Tibial artery (tissue), 4 donors: Measurements from ENCODE around the gene GOLGA7B.
"Not testable (repeated sequence)": the region's sequence is repeated elsewhere in the genome, so short reads cannot be mapped to it uniquely, and the experiment has no call there.

ENCODE experiments used
- DNase-seq, 2 donors: peaks; one replicate each; pipeline ENCODE4 v3.0.0-alpha.2; 2019
- H3K27ac ChIP-seq, 2 donors: fragments of 200-600 bp; sonication (generic) in 1 of 2; 1 replicate in 1 of 2; 2 replicates in 1 of 2; pipeline ENCODE4 v1.5.1; 2018 to 2019; ENCODE audit warnings: mild to moderate bottlenecking in 1 of 2
- H3K27me3 ChIP-seq, 2 donors: fragments of 200-600 bp; sonication (generic) in 1 of 2; one replicate each; pipeline versions ENCODE4 v1.5.1 to v1.6.0; 2016 to 2019
- H3K36me3 ChIP-seq, 3 donors: fragments of 200-600 bp; sonication (generic) in 2 of 3; one replicate each; pipeline ENCODE4 v1.5.1; 2016 to 2019; ENCODE audit warnings: mild to moderate bottlenecking in 2 of 3
- H3K4me1 ChIP-seq, 4 donors: fragments of 200-600 bp; sonication (generic) in 2 of 4; 1 replicate in 3 of 4; 2 replicates in 1 of 4; pipeline ENCODE4 v1.5.1; 2016 to 2019
- H3K4me3 ChIP-seq, 2 donors: fragments of 200-600 bp; sonication (generic) in 1 of 2; 1 replicate in 1 of 2; 2 replicates in 1 of 2; pipeline ENCODE4 v1.5.1; 2018 to 2019; ENCODE audit warnings: mild to moderate bottlenecking in 2 of 2
- H3K9me3 ChIP-seq, 3 donors: fragments of 200-600 bp; sonication (generic) in 1 of 3; one replicate each; pipeline ENCODE4 v1.5.1; 2016 to 2019
- intact Hi-C: fragments of 100-400 bp; cut with DNase I; formaldehyde crosslinking; loops from one replicate; pipeline ENCODE4 v1.15.0; 2023; ENCODE audit warnings: low total_unique reads
- TF ChIP-seq, protein P1 (sequence below), 2 experiments: fragments of 200-600 bp in 1 of 2; fragments of 450-650 bp in 1 of 2; IDR thresholded peaks; one replicate each; pipeline ENCODE4 v1.5.1; 2017 to 2019; ENCODE audit warnings: antibody characterized with exemption in 2 of 2, mild to moderate bottlenecking in 1 of 2, moderate library complexity in 1 of 2

GOLGA7B gene

DNA sequence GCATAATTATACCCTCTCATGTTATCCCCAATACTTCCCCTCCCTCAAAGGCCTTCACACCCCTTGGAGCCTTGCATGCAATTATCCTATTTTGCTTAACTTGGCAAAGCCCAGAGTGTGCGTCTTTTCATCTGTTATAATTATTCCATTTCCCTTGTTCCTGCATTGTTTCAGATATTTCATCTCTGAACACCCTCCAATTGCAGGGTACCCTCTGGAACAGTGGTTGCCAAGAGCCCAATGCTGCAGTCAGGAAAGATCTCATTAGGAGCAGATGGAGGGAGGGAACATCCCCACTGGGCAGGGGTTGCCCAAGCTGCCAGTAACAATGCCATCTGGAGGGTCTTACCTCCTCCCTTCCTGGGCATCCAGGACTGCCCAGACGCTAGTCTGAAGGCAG lies 18.4 kb upstream of the GOLGA7B start:
- Histone ChIP-seq H3K27ac (no peak overlapping the region), H3K9me3 (no peaks in the 10 kb centered on the region), H3K4me3 (no peak overlapping the region), H3K4me1 (peaks cover 0 to 20% (median 13%) of the 10 kb centered on the region in 4 donors), H3K27me3 (peaks cover 0 to 3% of the 10 kb centered on the region in 2 donors), H3K36me3 (no peaks in the 10 kb centered on the region)
- no peak for DNase-seq
- TF ChIP-seq, protein P1, sequence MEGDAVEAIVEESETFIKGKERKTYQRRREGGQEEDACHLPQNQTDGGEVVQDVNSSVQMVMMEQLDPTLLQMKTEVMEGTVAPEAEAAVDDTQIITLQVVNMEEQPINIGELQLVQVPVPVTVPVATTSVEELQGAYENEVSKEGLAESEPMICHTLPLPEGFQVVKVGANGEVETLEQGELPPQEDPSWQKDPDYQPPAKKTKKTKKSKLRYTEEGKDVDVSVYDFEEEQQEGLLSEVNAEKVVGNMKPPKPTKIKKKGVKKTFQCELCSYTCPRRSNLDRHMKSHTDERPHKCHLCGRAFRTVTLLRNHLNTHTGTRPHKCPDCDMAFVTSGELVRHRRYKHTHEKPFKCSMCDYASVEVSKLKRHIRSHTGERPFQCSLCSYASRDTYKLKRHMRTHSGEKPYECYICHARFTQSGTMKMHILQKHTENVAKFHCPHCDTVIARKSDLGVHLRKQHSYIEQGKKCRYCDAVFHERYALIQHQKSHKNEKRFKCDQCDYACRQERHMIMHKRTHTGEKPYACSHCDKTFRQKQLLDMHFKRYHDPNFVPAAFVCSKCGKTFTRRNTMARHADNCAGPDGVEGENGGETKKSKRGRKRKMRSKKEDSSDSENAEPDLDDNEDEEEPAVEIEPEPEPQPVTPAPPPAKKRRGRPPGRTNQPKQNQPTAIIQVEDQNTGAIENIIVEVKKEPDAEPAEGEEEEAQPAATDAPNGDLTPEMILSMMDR (IDR thresholded peaks at IDR 0.05): no peak
- intact Hi-C loops: no loop called here

DNA sequence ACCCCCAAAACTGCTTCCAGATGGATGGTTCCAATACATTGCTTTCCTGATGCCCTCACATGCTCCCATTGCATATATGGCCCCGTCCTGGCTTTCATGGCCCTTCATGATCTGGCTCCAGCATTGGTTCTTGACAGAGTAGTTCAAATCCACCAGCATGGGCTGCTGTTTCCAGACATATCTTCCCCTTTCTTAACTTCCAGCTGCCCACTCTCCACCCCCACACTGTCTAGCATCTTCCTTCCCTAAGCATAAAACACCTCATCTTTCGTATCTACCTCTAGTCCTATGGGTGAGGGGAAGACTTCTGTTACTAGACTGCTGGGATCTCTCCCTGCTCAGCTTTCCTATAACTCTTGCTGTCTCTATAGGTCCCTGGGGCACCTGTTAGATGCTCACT lies 13.2 kb upstream of the GOLGA7B start:
- DNase-seq: no peak
- peaks cover 0 to 10% of the 10 kb centered on the region in 2 donors for H3K27me3 ChIP-seq
- H3K36me3 ChIP-seq: no peaks in the 10 kb centered on the region
- no peak overlapping the region for H3K4me3 ChIP-seq
- TF ChIP-seq, protein P1 (IDR thresholded peaks at IDR 0.05): no peak
- no peak overlapping the region for H3K27ac ChIP-seq
- H3K4me1 ChIP-seq: peaks cover 0 to 12% (median 6%) of the 10 kb centered on the region in 4 donors
- H3K9me3 ChIP-seq: no peaks in the 10 kb centered on the region
- intact Hi-C loops: no loop called here

DNA sequence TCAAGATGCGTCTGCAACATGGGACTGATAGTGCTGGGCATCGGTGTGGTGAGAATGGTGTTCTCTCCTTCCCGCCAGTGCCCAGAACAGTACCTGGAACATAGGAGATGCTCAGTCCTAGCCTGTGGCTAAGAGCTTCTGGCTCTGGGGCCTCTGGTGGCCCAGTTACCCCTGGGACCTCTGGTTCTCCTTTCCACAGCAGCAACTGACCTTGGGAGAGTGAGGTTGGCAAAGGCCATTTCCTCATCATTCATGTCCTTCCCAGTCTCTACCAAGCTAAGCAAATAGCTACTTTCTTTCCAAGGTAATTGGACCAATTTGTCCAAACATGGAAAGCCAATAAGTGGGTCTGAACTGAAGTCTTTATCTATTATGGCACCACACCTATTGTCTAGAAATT lies 11.6 kb upstream of the GOLGA7B start:
- Histone ChIP-seq H3K9me3 (no peaks in the 10 kb centered on the region), H3K4me1 (peaks cover 0 to 12% (median 6%) of the 10 kb centered on the region in 4 donors), H3K27me3 (peaks cover 0 to 10% of the 10 kb centered on the region in 2 donors), H3K27ac (no peak overlapping the region), H3K36me3 (no peaks in the 10 kb centered on the region), H3K4me3 (no peak overlapping the region)
- TF ChIP-seq, protein P1 (IDR thresholded peaks at IDR 0.05): no peak
- no peak for DNase-seq
- intact Hi-C loops: no loop called here

DNA sequence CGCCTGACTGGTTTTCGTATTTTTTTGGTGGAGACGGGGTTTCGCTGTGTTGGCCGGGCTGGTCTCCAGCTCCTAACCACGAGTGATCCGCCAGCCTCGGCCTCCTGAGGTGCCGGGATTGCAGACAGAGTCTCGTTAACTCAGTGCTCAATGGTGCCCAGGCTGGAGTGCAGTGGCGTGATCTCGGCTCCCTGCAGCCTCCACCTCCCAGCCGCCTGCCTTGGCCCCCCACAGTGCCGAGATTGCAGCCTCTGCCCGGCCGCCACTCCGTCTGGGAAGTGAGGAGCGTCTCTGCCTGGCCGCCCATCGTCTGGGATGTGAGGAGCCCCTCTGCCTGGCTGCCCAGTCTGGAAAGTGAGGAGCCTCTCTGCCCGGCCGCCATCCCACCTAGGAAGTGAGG lies 8.5 kb upstream of the GOLGA7B start:
- peaks cover 0 to 12% (median 6%) of the 10 kb centered on the region in 4 donors for H3K4me1 ChIP-seq
- H3K36me3 ChIP-seq, intact Hi-C loops, H3K4me3 ChIP-seq, H3K9me3 ChIP-seq, H3K27ac ChIP-seq, H3K27me3 ChIP-seq, DNase-seq: not testable (repeated sequence)

DNA sequence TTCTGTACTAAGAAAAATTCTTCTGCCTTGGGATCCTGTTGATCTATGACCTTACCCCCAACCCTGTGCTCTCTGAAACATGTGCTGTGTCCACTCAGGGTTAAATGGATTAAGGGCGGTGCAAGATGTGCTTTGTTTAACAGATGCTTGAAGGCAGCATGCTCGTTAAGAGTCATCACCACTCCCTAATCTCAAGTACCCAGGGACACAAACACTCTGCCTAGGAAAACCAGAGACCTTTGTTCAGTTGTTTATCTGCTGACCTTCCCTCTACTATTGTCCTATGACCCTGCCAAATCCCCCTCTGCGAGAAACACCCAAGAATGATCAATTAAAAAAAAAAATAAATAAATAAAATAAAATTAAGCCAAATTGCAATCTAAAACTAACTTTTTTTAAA lies 7.5 kb upstream of the GOLGA7B start:
- H3K27ac ChIP-seq, H3K4me3 ChIP-seq, DNase-seq, intact Hi-C loops, H3K9me3 ChIP-seq, H3K27me3 ChIP-seq, H3K36me3 ChIP-seq: not testable (repeated sequence)
- H3K4me1 ChIP-seq: peaks cover 0 to 12% (median 6%) of the 10 kb centered on the region in 4 donors

DNA sequence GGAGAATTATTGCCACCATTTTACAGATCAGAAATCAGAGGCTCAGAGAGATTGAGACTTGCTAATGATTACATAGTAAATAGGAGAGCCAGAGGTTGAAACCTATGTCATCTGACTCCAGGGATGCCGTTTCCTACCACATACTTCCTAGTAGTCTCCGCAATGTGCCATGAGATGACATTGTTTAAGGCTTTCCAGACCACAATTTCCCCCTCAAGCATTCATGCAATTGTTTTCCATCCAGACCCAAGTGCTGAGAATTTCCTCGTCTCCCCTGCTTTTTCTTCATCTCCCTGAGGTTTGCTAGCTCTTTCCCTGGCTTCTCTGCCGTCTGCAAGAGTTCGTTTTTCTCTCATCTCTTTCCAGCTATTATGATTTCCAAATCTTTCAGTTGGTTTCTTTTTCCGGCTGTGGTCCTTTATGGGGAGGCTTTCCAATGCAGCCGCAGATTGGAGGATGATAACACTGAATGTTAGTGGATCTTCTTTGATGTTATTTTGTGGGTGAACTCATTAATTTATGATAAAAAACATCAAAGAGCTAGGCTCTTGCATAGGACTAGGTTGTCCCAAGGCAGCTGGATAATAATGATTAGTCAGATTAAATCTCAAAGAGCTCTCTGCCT lies 6.9 kb upstream of the GOLGA7B start:
- H3K4me1 ChIP-seq: peaks cover 0 to 12% (median 6%) of the 10 kb centered on the region in 4 donors
- no peak overlapping the region for H3K27ac ChIP-seq
- no peaks in the 10 kb centered on the region for H3K9me3 ChIP-seq
- DNase-seq: no peak
- TF ChIP-seq, protein P1 (IDR thresholded peaks at IDR 0.05): no peak
- H3K4me3 ChIP-seq: no peak overlapping the region
- intact Hi-C loops: no loop called here
- no peaks in the 10 kb centered on the region for H3K27me3 ChIP-seq
- H3K36me3 ChIP-seq: no peaks in the 10 kb centered on the region

DNA sequence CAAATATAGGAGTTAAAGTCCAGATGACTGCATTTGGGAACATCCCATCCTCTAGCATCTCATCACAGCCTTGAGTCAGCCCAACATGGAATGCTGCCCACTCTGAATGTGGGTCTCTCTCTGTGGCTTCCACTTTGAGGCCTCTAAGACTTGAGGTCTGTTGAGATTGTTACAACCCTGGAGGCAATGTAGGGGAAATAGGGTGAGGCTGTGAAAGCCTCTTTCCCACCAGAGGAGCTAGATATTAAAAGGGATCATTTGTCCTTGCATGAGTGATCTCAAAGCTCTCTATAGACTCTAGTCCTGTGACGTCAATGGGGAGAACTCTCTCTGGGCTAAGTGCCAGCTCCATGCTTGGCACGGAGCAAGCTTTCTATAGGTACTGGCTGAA lies 6.4 kb upstream of the GOLGA7B start:
- no peaks in the 10 kb centered on the region for H3K36me3 ChIP-seq
- H3K9me3 ChIP-seq: no peaks in the 10 kb centered on the region
- H3K27me3 ChIP-seq: peaks cover 0 to 3% of the 10 kb centered on the region in 2 donors
- DNase-seq: no peak
- no peak overlapping the region for H3K27ac ChIP-seq
- intact Hi-C loops: no loop called here
- TF ChIP-seq, protein P1 (IDR thresholded peaks at IDR 0.05): no peak
- peaks cover 0 to 12% (median 6%) of the 10 kb centered on the region in 4 donors for H3K4me1 ChIP-seq
- H3K4me3 ChIP-seq: no peak overlapping the region

DNA sequence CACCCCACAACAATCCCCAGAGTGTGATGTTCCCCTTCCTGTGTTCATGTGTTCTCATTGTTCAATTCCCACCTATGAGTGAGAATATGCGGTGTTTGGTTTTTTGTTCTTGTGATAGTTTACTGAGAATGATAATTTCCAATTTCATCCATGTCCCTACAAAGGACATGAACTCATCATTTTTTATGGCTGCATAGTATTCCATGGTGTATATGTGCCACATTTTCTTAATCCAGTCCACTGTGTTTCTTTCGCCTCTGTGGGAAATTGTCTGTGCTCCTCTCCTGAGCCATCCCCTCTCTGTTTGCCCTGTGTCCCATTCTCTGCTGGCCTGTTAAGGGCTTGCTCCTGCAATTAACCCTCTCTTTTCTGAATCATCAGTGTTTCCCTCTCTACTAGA lies 5.7 kb upstream of the GOLGA7B start:
- DNase-seq, H3K27ac ChIP-seq, H3K4me3 ChIP-seq, H3K9me3 ChIP-seq, H3K36me3 ChIP-seq, H3K27me3 ChIP-seq, intact Hi-C loops: not testable (repeated sequence)
- H3K4me1 ChIP-seq: peaks cover 0 to 12% (median 6%) of the 10 kb centered on the region in 4 donors
